Measurements from ENCODE around the gene MINDY3.
"Not testable (repeated sequence)": the region's sequence is repeated elsewhere in the genome, so short reads cannot be mapped to it uniquely, and the experiment has no call there.

MINDY3 gene

GRCh38 chr10:15859906-15860691, at the start of gene MINDY3:
Gene MINDY3 (minus strand): TSS chr10:15860507. CDS start chr10:15860299, 208 bp downstream.
- DNase-seq, result peak; percentile 69

GRCh38 chr10:15901889-15902288, 41.6 kb upstream of the MINDY3 start:
- no peak for DNase-seq

DNA sequence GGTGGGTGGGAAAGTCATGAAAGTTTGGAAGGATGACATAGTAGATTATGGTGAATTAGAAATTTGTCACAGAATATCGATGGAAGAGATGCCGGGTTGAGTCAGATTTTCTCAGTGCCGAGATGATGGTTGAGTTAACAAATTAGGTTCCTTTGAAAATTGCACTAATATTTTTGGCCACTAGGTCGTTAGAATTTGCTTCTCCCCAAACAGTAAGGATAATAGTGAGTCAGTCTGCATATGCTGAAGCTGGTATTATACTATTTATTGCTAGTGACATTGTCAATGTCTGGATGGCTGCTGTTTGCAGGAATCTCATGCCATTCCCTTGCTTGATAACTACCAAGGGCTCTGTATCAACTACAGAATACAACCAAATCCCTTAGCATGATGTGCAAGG, 37.7 kb upstream of the MINDY3 start:
- no peak for DNase-seq

GRCh38 chr10:15897287-15897686, 37.0 kb upstream of the MINDY3 start:
- no peak for DNase-seq

DNA sequence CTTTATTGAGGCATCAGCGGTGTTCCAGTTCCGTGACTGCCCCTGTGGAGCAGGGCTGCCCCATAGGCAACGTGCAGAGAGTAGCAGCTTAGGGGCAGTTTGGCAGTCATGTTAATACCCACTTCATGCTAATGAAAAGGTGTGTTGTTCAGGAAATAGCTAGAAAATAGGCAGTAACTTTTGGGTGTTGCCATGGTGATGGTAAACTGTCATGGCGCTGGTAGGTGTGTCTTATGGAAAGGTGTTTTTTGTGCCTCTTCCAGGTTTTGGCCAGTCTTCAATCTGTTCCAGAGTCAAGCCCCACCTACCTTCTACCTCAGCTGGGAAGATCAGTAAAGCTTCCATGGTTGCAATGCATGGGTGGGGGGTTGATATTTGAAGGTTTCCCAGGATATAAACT, 36.3 kb upstream of the MINDY3 start:
- DNase-seq, result no peak

GRCh38 chr10:15884447-15884846, 24.1 kb upstream of the MINDY3 start:
- no peak for DNase-seq

DNA sequence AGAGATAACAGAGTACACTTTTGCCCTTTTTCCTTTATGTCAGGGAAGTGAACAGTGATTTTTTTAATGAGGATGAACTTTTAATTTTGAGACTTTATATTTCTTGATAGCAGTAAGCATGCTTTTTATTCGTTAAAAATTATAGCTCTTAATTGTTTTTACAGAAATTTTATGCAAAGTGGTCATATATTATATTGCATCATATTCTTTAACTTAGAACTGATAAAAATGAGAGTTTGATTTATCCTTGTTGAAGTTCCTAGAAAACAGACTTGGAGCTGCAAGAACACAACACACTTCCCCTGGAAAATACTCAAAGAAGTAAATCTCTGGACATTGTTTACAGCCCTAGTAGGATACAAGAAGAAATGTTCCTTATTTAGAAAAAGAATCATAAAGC, 21.2 kb upstream of the MINDY3 start:
- no peak for DNase-seq

DNA sequence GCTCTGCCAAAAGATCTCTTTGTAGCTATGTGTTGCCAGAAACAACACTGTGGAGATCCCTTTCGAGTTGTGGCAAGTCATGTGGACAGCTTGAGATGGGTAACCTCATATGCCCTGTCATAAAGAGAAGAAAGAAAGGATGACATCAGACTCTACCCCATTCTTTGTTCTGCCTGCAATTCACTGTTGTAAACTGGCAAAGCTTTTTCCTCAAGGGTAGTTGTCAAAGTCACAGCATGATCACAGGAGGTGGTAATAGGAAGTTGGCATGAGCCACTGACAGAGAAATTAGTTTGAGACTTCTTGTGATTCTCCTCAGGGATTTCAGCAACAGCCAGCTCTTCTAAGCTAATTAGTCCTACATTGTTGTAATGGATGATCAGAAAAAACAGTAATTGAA, 19.4 kb upstream of the MINDY3 start:
- peak; percentile 45 for DNase-seq

DNA sequence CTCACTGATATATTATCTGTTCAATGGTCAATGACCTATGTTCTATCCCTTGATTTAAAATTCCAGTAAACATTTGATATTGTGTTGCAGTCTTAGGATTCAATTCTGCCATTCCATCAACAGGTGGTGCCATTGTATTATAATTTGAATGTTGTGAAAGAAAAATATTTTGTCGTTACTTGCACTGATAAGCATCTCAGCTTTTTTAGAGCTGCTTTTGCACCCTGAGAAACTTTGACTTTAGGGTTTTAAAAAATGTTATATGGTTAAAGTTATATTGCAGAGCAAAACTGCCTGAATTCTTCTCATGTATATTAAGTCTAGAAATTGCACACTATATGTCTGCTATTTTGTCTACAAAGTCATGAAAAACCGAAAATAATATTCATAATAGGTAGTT, 18.8 kb upstream of the MINDY3 start:
- peak; percentile 44 for DNase-seq

DNA sequence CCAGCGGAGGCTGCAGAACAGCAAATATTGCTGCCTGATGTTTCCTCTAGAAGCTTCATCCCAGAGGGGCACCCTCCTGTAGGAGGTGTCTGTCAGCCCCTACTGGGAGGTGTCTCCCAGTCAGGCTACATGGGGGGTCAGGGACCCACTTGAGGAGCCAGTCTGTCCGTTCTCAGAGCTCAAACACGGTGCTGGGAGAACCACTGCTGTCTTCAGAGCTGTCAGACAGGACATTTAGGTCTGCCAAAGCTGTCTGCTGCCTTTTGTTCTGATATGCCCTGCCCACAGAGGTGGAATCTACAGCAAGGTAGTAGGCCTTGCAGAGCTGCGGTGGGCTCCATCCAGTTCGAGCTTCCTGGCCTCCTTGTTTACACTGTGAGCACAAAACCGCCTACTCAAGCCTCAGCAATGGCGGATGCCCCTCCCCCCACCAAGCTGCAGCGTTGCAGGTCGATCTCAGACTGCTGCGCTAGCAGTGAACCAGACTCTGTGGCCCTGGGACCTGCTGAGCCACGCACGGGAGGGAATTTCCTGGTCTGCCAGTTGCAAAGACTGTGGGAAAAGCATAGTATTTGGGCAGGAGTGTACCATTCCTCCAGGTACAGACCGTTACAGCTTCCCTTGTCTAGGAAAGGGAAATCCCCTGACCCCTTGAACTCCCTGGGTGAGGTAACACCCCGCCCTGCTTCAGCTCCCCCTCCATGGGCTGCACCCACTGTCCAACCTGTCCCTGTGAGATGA, 17.7 kb upstream of the MINDY3 start:
- DNase-seq, result no peak

DNA sequence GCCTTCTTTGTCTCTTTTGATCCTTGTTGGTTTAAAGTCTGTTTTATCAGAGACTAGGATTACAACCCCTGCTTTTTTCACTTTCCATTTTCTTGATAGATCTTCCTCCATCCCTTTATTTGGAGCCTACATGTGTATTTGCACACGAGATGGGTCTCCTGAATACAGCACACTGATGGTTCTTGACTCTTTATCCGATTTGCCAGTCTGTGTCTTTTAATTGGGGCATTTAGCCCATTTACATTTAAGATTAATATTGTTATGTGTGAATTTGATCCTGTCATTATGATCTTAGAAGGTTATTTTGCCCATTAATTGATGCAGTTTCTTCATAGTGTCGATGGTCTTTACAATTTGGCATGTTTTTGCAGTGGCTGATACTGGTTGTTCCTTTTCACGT, 16.0 kb upstream of the MINDY3 start:
- DNase-seq, result not testable (repeated sequence)

DNA sequence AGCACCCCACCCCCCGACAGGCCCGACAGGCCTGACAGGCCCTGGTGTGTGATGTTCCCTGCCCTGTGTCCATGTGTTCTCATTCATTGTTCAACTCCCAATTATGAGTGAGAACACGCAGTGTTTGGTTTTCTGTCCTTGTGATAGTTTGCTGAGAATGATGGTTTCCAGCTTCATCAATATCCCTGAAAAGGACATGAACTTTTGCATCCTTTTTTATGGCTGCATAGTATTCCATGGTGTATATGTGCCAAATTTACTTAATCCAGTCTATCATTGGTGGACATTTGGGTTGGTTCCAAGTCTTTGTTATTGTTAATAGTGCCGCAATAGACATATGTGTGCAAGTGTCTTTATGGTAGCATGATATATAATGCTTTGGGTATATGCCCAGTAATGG, 12.3 kb upstream of the MINDY3 start:
- DNase-seq, result not testable (repeated sequence)

DNA sequence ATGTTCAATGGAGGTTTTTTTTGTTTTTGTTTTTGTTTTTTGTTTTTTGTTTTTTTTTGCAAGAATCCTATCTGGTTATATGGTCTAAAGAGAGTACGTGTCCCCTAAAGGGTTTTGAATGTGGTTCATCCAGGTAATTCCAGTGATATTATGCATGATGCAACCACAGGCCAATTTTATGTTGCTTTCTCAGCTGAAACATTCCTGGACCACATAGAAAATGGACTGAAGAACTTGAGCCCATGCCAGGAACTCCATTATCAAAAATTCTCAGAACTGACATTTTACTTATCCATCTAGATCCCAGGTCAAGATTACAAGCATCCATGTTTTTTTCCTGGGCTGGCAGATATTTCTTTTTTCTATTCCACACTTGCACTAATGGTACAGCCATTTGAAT, 11.5 kb upstream of the MINDY3 start:
- no peak for DNase-seq

GRCh38 chr10:15869935-15870334, 9.6 kb upstream of the MINDY3 start:
- no peak for DNase-seq

GRCh38 chr10:15868006-15868405, 7.7 kb upstream of the MINDY3 start:
- DNase-seq, result no peak

- no peak for DNase-seq
Measured at GRCh38 chr10:15865304-15865703, 5.0 kb upstream of the MINDY3 start.

DNA sequence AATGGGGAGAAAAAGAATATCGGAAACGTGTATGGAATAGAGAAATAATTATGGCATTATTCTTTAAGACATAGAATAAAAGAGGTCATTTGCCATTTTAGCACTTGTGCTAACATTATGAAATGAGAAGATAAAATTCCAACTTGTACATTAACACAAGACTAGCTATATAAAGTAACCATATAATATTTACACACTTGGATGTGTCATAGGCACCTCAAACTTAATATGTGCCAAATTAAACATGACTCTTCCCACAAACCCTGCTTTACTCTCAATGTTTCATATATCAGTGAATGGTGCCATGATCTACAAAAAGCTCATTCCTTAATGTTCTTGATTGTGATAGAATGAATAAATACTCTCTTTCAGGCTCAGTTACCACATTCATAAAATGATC, 4.1 kb upstream of the MINDY3 start:
- DNase-seq, result no peak

DNA sequence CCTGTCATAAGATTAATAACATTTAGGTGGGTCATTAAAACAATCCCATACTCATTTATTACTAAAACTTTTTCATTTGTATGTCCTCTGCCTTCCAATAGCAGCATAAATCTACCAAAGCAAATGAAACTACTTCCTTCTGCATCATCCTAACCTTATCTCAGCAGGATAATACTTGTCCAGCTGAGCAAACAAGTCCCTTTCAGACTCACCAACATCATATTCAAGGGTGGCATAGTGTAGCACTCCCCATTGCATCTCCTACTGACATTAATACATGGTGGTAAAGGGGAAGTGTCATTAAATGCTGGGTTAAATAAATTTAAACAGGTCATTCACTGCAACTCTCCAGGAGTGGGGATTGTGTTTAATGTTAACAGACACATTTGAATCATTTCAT, 3.4 kb upstream of the MINDY3 start:
- DNase-seq, result peak; percentile 82

DNA sequence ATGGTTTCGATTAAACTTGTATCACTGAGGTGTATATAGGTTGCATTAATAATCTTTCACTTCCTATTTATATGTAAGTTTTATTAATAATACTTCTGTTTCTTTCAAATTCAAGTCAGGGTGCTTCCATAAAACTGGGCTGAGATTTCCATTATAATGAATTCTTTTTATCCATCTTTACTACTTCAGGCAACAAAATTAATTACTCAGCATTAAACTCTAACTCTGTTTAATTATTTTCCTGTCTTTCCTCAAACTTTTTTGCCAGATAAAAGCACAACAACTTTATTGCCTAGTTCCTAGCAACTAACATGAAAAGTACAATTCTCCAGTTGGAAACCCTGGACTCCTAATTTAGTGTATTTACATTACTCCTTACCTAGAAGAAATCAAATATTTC, 3.0 kb upstream of the MINDY3 start:
- no peak for DNase-seq

- DNase-seq, result no peak
Measured at GRCh38 chr10:15860692-15861201, 440 bp upstream of the MINDY3 start.

- no peak for DNase-seq
Measured at GRCh38 chr10:15859509-15859905, 800 bp downstream of the MINDY3 start.

DNA sequence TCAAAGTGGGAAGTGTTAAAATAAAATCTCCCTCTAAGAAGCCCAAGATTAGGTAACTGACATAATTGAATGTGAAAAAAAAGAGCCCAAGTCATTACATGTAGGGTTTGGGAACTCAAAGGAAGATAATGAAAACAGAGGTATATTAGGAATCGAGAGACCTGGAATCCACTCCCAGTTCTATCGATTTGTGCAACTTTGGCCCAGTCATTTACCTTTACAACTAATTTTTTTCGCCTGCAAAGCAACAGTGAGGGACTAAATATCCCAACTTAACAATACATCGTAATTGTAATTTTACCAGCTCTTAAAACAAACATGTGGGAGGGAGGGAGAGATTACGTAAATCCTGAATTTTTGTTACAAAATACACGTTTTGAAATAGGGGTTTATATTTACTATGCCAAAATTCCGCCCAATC, 1.4 kb downstream of the MINDY3 start:
- DNase-seq, result no peak

DNA sequence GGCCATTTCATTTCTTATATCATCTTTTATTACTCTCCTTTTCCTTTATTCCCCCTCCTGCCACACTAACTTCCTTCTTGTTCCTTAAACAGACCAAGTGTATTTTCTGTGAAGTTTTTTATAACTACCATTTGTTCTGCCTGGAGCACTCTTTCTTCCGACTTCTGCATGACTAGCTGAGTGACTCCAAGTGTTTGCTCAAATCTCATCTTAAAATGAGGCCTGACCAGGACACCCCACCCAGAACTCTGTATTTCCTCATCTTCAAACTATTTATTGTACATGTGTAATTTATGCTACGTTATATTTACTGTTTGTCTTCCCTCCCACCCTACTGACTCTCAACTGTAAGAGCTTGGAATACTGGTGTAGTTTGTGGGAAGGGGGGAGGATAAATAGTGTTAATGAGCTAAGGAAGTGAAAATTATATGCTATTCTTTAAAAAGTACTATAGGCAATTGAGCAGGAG, 3.2 kb downstream of the MINDY3 start:
- no peak for DNase-seq
